ENCODE results near the gene ANKLE1.
A peak's percentile ranks its signal among the peaks of the same experiment; 100 is the strongest.
"Not testable (repeated sequence)": the region's sequence is repeated elsewhere in the genome, so short reads cannot be mapped to it uniquely, and the experiment has no call there.

Gene ANKLE1

GRCh38 chr19:17285415-17286135 lies 3.9 kb downstream of the ANKLE1 start:
- DNase-seq, result no peak

- DNase-seq, result no peak
Observed at GRCh38 chr19:17286263-17286662, 4.6 kb downstream of the ANKLE1 start.

GRCh38 chr19:17286752-17287151 lies 5.1 kb downstream of the ANKLE1 start:
- DNase-seq, result no peak

GRCh38 chr19:17289489-17289888 lies 7.8 kb downstream of the ANKLE1 start:
- no peak for DNase-seq

DNA sequence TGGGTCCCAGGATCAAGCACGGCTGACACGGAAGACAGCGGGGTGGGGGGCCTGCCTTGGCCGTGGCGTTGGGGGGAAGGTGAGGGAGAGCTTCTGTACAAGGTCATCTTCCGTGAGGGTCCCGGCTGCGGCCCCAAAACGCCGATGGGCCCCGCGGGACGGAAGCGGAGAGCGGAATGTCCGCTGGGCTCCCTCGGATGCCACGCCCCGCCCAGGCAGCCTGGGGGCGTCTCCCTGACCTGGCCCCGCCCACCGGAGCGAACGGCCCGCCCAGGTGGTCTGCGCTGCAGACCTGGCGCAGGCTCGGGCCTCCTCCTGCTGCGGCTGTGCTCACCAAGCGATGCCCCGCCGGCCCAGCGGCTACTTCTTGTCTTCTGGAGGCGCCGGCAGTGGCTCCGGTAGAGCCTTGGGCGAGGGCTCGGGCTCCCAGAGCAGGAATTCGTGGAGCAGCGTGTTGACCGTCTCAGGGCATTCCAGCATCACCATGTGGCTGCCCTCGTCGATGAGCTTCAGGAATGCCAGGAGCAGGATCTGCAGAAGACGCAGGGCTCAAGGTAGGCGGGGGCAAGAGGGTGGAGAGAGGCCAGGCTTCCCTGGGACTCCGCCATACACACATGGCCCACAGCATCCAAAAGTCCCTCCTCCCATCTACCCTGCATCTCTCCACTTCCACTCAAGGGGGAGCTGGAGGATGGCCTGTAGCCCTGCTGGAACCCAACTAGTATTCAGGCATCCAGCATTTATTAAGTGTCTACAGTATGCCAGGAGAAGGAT lies 10.8 kb downstream of the ANKLE1 start:
- DNase-seq, result no peak

GRCh38 chr19:17293605-17294004 lies 11.9 kb downstream of the ANKLE1 start:
- no peak for DNase-seq

DNA sequence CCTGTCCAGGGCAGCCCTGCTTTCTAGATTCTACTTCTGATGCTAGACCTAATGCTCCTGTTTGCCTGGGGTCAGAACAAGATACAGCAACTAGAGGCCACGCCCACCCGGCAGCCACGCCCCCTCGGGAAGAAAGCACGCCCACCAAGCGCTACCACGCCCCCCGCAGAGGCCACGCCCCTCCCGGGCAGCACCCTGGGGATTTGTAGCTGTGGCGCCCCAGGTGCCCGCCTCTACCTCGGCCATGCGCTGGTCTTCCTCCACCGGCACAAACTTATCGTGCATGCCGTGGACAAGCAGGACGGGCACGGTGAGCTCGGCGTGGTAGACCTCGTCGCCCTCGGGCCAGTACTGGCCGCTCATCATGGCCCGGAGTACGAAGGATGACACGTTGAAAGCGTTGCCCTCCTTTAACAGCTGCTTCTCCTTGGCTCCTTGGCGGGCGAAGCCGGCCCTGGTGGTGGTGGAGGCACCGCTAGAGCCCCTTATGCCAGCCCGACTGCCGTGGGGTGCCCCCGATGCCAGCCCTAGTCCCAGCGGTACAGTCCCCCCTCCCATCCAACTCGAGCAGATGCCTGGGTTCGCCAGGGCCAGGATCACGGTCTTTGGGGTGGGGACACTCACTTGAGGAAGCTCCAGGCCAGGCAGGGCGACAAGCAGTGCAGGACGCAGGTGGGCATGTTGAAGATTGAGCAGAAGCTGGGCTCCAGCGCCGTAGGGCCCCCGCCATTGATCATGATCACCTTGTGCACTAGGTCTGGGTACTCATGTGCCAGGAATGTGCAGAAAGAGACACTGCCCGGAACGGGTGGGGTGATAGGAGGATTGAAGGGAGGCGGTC lies 12.6 kb downstream of the ANKLE1 start:
- DNase-seq, result no peak

- not testable (repeated sequence) for DNase-seq
Observed at GRCh38 chr19:17295551-17295950, 13.8 kb downstream of the ANKLE1 start.

- DNase-seq, result no peak
Observed at GRCh38 chr19:17296273-17296672, 14.6 kb downstream of the ANKLE1 start.

GRCh38 chr19:17296976-17297375 lies 15.3 kb downstream of the ANKLE1 start:
- DNase-seq, result no peak

GRCh38 chr19:17300992-17301619 lies 19.4 kb downstream of the ANKLE1 start:
- no peak for DNase-seq

- no peak for DNase-seq
Observed at GRCh38 chr19:17302391-17303166, 20.9 kb downstream of the ANKLE1 start.

DNA sequence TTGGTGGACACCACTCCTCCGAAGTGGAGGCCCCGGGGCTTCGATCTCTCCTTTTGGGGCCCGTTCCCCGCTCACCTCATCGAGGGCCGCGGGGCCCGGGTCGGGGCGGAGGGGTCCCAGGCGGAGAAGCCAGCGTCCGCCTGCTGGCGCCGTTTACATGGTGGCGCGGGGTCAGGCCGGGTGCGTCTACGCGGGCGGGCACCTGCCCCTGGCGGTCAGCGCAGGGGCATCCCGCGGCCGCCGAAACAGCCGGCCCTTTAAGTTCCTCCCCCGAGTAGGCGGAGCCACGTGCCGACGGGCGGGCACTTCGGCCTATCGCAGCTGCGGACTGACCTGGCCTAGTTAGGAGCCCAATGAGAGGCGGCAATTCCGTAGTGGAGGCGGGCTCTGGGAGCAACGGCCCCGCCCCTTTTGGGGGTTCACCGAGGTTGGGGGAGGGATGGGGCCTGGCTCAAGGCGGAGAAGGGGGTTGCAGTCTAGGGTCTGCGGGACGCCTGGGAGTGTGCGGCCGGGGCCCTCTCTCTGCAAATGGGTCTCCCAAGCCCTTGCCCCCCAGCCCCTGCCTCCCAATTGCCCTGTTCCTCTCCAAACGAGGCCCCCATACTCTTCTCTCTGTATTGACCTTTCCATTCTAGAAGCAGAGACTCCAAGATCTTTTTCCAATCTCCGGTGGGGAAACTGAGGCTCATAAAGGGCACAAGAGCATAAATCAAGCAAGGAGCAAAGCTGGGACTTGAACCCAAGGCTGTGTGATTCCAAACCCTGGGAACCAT lies 21.7 kb downstream of the ANKLE1 start, which contains the start of gene ABHD8:
TSS of gene ABHD8 (minus strand) at position 259 of the 773 bp plus-strand sequence. CDS start 1,809 bp downstream, outside the sequence.
- DNase-seq, result peak; percentile 95

DNA sequence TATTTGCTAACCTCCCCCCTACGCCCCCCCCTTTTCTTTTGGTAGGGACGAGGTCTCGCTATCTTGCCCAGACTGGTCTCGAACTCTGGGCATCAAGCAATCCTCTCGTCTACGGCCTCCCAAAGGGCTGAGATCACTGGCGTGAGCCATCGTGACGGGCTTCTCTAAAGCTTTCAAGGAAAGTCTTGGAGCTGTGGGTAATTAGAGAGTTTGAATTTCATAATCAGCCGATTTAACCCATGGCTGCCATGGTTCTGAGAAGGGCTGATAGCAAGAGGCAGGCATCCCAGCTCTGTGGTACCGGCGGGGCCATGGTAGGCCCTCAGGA lies 22.2 kb downstream of the ANKLE1 start:
- no peak for DNase-seq

DNA sequence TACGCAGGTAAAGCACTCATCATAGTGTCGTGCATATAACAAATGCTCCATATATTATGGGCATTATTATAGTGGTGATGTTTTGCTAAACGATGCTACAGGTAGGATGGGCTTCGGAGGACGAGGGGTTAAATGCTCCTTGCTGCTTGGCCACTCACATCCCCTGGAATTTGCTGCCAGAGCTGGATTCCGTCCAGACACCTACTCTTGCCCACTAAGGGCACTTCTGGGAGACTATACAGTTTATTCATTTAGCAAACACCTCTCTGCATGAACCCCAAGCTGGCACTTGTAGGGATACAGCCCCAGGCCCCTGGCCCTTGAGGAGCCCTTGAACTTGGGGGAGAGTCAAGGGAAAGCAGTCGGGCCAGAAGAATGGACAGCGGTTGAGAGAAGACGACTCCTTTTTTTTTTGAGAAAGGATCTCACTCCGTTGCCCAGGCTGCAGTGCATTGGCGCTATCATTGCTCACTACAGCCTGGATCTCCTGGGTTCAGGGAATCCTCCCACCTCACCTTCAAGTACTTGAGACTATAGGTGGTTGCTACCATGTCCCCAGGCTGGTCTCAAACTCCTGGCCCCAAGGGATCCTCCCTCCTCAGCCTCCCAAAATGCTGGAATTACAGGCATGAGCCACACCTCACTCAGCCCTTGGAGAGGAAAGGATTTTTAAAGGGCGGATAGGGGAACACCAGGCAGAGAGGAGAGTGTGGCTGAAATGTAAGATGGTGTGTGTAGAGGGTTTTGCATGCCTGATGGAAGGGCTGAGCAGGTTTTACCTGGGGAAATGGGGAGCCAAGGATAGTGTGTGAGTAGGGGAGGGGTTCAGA lies 22.9 kb downstream of the ANKLE1 start:
- no peak for DNase-seq

DNA sequence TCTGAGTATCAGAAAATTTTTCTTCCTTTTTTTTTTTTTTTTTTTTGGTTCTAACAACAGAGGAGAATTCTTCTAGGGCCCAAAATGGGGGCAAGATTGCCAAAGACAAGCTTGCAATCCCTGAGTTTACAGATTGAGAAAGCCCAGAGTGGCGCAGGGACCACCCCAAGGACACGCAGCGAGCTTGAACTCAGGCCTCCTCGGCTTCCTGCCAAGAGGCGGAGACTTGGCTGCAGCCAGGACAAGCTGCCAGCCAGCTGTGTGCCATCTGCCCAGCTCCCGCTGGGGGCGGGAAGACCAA lies 23.5 kb downstream of the ANKLE1 start:
- DNase-seq, result no peak

- DNase-seq, result peak; percentile 98
Observed at GRCh38 chr19:17305517-17306284, 24.0 kb downstream of the ANKLE1 start, which contains the start of gene MRPL34. MRPL34 (plus strand) TSS chr19:17305872; CDS start chr19:17305893, 21 bp downstream.

GRCh38 chr19:17306285-17306714 lies 24.6 kb downstream of the ANKLE1 start:
- DNase-seq, result no peak

DNA sequence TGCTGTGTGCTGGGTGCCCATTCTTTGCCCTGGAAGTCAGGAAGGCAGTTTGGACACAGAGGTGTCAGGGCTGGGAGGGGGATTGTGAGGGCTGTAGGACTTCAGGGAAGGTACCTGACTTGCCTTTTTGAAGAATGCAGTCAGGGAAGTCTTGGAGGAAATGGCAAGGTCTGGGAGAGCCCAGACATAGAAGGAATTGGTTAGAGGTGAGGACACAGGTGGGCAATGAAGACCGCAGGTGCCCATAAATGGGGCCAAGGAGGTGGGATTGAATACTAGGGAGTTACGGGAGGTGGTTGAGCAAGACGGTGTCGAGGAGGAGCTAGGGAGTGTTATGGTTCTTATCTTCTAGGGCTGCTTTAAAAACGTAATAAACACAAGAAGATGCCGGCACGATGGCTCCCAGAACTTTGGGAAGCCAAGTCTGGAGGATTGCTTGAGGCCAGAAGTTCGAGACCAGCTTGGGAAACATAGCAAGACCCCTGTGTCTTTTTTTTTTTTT lies 26.2 kb downstream of the ANKLE1 start:
- DNase-seq, result no peak
